Measurements from ENCODE around the gene COL9A2.

Gene COL9A2

DNA sequence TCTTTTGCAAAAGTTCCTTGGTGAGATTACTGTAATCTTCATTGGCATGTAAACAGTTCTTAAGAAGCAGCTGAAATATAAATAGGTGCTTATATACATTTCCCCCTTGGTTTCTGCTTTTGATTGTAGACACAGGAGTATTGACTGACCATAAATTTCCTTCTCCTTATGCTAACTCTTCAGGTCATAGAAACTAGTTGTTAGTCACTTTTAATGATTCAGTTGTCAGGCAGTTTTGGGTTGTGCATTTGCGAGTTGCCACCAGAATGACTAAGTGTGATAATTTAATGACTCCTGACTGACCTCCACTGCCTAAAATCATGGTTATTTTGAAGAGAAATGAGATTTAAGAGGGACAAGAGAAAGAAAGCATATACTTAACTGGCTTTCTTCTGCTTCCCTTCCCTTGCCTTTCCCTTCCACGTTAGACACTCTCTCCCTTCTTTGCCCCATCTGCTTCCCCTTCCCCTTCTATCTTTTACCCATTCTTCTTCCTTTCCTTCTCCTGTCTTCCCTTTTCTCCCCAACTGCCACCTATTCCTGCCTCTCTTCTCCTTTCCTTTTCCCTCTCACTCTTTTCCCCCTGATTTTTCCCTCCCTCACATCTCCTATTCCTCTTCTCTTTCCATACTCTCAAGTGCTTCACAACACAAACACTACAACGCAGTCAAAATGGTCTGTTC lies 46.8 kb downstream of the COL9A2 start:
- TF ChIP-seq BACH2 (CRISPR knock-in tag; IDR thresholded peaks at IDR 0.05; ENCODE audit: borderline replicate concordance) (no peak), CSDC2 (CRISPR knock-in tag; IDR thresholded peaks at IDR 0.05) (no peak), ESRRG (CRISPR knock-in tag; IDR thresholded peaks at IDR 0.05) (no peak)
- TF ChIP-seq, protein P1, sequence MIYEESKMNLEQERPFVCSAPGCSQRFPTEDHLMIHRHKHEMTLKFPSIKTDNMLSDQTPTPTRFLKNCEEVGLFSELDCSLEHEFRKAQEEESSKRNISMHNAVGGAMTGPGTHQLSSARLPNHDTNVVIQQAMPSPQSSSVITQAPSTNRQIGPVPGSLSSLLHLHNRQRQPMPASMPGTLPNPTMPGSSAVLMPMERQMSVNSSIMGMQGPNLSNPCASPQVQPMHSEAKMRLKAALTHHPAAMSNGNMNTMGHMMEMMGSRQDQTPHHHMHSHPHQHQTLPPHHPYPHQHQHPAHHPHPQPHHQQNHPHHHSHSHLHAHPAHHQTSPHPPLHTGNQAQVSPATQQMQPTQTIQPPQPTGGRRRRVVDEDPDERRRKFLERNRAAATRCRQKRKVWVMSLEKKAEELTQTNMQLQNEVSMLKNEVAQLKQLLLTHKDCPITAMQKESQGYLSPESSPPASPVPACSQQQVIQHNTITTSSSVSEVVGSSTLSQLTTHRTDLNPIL (CRISPR knock-in tag; IDR thresholded peaks at IDR 0.05; ENCODE audit: low read depth), result no peak
- ATAC-seq, result no peak

DNA sequence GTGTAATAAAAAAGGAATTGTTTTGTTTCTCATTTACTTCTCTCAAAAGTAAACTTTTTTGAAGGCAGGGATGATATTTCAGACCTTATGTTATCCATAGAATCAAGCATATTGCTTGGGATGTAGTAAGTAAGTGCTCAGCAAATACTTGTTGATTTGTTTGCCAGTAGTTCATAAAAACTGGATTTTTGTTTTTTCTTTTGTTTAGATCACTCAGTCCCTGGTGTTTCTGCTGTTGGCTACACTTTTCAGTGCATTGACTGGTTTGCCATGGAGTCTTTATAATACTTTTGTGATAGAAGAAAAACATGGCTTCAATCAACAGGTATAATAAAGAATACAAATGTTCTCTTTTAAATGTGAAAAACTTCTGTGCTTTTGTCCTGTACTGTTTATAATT lies 48.9 kb downstream of the COL9A2 start:
- TF ChIP-seq SNAI2 (CRISPR knock-in tag; IDR thresholded peaks at IDR 0.05) (no peak), ESRRG (CRISPR knock-in tag; IDR thresholded peaks at IDR 0.05) (no peak), ZFP30 (CRISPR knock-in tag; IDR thresholded peaks at IDR 0.05) (no peak), RARB (CRISPR knock-in tag; IDR thresholded peaks at IDR 0.05) (no peak), TCF4 (CRISPR knock-in tag; IDR thresholded peaks at IDR 0.05; ENCODE audit: borderline replicate concordance) (no peak), ZNF8 (CRISPR knock-in tag; IDR thresholded peaks at IDR 0.05) (no peak), BACH2 (CRISPR knock-in tag; IDR thresholded peaks at IDR 0.05; ENCODE audit: borderline replicate concordance) (no peak)
- TF ChIP-seq, protein P2, sequence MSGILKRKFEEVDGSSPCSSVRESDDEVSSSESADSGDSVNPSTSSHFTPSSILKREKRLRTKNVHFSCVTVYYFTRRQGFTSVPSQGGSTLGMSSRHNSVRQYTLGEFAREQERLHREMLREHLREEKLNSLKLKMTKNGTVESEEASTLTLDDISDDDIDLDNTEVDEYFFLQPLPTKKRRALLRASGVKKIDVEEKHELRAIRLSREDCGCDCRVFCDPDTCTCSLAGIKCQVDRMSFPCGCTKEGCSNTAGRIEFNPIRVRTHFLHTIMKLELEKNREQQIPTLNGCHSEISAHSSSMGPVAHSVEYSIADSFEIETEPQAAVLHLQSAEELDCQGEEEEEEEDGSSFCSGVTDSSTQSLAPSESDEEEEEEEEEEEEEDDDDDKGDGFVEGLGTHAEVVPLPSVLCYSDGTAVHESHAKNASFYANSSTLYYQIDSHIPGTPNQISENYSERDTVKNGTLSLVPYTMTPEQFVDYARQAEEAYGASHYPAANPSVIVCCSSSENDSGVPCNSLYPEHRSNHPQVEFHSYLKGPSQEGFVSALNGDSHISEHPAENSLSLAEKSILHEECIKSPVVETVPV (CRISPR knock-in tag; IDR thresholded peaks at IDR 0.05), result no peak
- TF ChIP-seq, protein P3, sequence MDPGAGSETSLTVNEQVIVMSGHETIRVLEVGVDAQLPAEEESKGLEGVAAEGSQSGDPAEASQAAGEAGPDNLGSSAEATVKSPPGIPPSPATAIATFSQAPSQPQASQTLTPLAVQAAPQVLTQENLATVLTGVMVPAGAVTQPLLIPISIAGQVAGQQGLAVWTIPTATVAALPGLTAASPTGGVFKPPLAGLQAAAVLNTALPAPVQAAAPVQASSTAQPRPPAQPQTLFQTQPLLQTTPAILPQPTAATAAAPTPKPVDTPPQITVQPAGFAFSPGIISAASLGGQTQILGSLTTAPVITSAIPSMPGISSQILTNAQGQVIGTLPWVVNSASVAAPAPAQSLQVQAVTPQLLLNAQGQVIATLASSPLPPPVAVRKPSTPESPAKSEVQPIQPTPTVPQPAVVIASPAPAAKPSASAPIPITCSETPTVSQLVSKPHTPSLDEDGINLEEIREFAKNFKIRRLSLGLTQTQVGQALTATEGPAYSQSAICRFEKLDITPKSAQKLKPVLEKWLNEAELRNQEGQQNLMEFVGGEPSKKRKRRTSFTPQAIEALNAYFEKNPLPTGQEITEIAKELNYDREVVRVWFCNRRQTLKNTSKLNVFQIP (CRISPR knock-in tag; IDR thresholded peaks at IDR 0.05; ENCODE audit: borderline replicate concordance, low read depth), result no peak
- no peak for ATAC-seq

DNA sequence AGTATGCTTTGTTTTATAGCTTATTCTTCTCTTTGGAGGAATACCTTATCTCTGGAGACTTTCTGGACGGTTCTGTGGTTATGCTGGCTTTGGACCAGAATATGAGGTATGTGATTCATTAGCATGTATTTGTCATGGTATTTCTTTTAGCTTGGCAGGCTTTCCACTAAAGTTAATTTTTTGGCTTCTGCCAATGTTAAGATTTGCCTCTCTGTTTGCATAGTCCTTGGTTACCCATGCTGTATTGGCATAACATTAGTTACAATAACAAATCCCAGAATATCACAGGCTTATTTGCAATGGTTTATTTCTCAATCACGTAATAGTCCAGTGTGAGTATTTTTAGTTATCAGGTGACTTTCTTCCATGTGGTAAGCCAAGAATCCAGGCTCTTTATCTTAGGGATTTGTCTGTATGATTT lies 49.3 kb downstream of the COL9A2 start:
- ATAC-seq, result peak; percentile 93
- TF ChIP-seq, protein P4, sequence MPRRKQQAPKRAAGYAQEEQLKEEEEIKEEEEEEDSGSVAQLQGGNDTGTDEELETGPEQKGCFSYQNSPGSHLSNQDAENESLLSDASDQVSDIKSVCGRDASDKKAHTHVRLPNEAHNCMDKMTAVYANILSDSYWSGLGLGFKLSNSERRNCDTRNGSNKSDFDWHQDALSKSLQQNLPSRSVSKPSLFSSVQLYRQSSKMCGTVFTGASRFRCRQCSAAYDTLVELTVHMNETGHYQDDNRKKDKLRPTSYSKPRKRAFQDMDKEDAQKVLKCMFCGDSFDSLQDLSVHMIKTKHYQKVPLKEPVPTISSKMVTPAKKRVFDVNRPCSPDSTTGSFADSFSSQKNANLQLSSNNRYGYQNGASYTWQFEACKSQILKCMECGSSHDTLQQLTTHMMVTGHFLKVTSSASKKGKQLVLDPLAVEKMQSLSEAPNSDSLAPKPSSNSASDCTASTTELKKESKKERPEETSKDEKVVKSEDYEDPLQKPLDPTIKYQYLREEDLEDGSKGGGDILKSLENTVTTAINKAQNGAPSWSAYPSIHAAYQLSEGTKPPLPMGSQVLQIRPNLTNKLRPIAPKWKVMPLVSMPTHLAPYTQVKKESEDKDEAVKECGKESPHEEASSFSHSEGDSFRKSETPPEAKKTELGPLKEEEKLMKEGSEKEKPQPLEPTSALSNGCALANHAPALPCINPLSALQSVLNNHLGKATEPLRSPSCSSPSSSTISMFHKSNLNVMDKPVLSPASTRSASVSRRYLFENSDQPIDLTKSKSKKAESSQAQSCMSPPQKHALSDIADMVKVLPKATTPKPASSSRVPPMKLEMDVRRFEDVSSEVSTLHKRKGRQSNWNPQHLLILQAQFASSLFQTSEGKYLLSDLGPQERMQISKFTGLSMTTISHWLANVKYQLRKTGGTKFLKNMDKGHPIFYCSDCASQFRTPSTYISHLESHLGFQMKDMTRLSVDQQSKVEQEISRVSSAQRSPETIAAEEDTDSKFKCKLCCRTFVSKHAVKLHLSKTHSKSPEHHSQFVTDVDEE (CRISPR knock-in tag; IDR thresholded peaks at IDR 0.05), result no peak
- TF ChIP-seq, protein P1 (CRISPR knock-in tag; IDR thresholded peaks at IDR 0.05; ENCODE audit: low read depth), result no peak
- TF ChIP-seq ZFP3 (CRISPR knock-in tag; IDR thresholded peaks at IDR 0.05) (0 out of 2 replicates have a peak, but pooled peaks have one; percentile 36), GLIS3 (CRISPR knock-in tag; IDR thresholded peaks at IDR 0.05) (no peak), OSR1 (CRISPR knock-in tag; IDR thresholded peaks at IDR 0.05) (no peak), TCF4 (CRISPR knock-in tag; IDR thresholded peaks at IDR 0.05; ENCODE audit: borderline replicate concordance) (no peak), ISL1 (CRISPR knock-in tag; IDR thresholded peaks at IDR 0.05) (peak; percentile 76)

DNA sequence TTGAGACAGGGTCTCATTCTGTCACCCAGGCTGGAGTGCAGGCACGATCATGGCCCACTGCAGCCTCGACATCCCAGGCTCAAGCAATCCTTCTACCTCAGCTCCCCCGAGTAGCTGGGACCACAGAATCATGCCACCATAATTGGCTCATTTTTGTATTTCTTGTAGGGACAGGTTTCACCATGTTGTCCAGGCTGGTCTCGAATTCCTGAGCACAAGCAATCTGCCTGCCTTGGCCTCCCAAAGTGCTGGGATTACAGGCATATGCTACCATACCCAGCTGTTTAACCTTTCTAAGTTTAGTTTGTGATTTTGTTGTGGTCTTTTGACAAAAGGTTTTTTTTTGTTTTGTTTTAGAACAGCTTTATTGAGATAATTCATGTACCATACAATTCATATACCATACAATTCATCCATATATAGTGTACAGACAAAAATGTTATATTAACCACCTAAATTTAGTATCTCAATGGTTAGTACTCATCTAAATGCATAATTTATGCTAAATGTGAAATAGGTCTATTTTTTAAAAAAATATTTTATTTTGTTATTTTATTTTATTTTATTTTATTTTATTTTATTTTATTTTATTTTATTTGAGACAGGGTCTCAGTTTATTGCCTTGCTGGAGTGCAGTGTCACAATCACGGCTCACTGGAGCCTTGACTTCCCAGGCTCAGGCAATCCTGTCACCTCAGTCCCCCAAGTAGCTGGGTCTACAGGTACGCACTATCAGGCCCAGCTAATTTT lies 50.1 kb downstream of the COL9A2 start:
- TF ChIP-seq RARB (CRISPR knock-in tag; IDR thresholded peaks at IDR 0.05), result no peak
- ATAC-seq, result no peak

Measured in SK-N-SH treated with all-trans-retinoic acid at 6 μM for 48 hours (cell line).